Measurements from ENCODE around the gene CIAO2B. TPM values are rescaled to one million over a fixed set of nuclear protein-coding genes. Genes with fewer than 3 reads are reported as not detected.

CIAO2B gene
- total RNA-seq, 1 experiment from 2014 or later = 59.7 TPM

DNA sequence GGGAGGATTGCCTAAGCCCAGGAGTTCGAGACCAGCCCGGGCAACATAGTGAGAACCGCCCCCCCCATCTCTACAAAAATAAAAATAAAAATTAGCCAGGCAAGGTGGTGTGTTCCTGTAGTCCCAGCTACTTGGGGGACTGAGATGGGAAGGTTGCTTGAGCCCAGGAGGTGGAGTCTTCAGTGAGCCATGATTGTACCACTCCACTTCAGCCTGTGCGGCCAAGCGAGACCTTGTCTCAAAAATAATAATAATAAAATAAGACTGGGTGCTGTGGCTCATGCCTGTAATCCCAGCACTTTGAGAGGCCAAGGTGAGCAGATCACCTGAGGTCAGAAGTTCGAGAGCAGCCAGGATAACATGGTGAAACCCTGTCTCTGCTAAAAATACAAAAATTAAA is 42.4 kb downstream of the CIAO2B start:
- TF ChIP-seq NFE2L1 (CRISPR knock-in tag; IDR thresholded peaks at IDR 0.05) (no peak), ZNF138 (CRISPR knock-in tag; conservative IDR thresholded peaks at IDR 0.05) (no peak), GRHL2 (CRISPR knock-in tag; IDR thresholded peaks at IDR 0.05; ENCODE audit: insufficient replicate concordance, severe bottlenecking) (no peak), GABPB1 (CRISPR knock-in tag; IDR thresholded peaks at IDR 0.05) (no peak)
- H3K9me3 Mint-ChIP-seq = no peaks in the 10 kb centered on the region
- no peak for ATAC-seq
- POLR2A ChIA-PET = no interaction called here
- H3K4me1 Mint-ChIP-seq = peaks cover 7% of the 10 kb centered on the region
- CTCF ChIA-PET = interaction anchor here (1.0 to 11.5 kb wide), 7 partner anchors 12 to 69 kb away, joined by 4 to 175 read pairs (median 6); partner anchors contain the start of genes CES3, NAE1 and RRAD
- no peak overlapping the region for H3K4me3 Mint-ChIP-seq
- H3K27me3 Mint-ChIP-seq (ENCODE audit: low read depth) = no peaks in the 10 kb centered on the region
- H3K27ac Mint-ChIP-seq = no peak overlapping the region
- peaks cover 2% of the 10 kb centered on the region; the same call in 1 of the 2 replicates for H3K36me3 Mint-ChIP-seq
- DNase-seq (ENCODE audit: low spot score) = no peak

- POLR2A ChIA-PET = no interaction called here
- CTCF ChIA-PET = interaction anchor here (1.0 to 11.5 kb wide), 5 partner anchors 18 to 61 kb away, joined by 3 to 175 read pairs (median 10); partner anchors contain the start of genes NAE1 and RRAD
- H3K27me3 Mint-ChIP-seq (ENCODE audit: low read depth) = no peaks in the 10 kb centered on the region
- no peak overlapping the region for H3K4me3 Mint-ChIP-seq
- H3K4me1 Mint-ChIP-seq = peaks cover 10% of the 10 kb centered on the region
- DNase-seq (ENCODE audit: low spot score) (no peak), ATAC-seq (no peak)
- H3K9me3 Mint-ChIP-seq = no peaks in the 10 kb centered on the region
- peaks cover 2% of the 10 kb centered on the region; the same call in 1 of the 2 replicates for H3K36me3 Mint-ChIP-seq
- no peak for TF ChIP-seq CBFB (CRISPR knock-in tag; IDR thresholded peaks at IDR 0.05; ENCODE audit: low read depth)
- no peak for TF ChIP-seq ELF4 (CRISPR knock-in tag; IDR thresholded peaks at IDR 0.05; ENCODE audit: low read depth)
- no peak for TF ChIP-seq GABPB1 (CRISPR knock-in tag; IDR thresholded peaks at IDR 0.05)
- TF ChIP-seq, protein P1, sequence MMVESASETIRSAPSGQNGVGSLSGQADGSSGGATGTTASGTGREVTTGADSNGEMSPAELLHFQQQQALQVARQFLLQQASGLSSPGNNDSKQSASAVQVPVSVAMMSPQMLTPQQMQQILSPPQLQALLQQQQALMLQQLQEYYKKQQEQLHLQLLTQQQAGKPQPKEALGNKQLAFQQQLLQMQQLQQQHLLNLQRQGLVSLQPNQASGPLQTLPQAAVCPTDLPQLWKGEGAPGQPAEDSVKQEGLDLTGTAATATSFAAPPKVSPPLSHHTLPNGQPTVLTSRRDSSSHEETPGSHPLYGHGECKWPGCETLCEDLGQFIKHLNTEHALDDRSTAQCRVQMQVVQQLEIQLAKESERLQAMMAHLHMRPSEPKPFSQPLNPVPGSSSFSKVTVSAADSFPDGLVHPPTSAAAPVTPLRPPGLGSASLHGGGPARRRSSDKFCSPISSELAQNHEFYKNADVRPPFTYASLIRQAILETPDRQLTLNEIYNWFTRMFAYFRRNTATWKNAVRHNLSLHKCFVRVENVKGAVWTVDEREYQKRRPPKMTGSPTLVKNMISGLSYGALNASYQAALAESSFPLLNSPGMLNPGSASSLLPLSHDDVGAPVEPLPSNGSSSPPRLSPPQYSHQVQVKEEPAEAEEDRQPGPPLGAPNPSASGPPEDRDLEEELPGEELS (CRISPR knock-in tag; IDR thresholded peaks at IDR 0.05) = no peak
- no peak for TF ChIP-seq MXD4 (CRISPR knock-in tag; IDR thresholded peaks at IDR 0.05; ENCODE audit: borderline replicate concordance)
- no peak for TF ChIP-seq TEAD1 (CRISPR knock-in tag; IDR thresholded peaks at IDR 0.05)
- no peak for TF ChIP-seq SOX15 (CRISPR knock-in tag; IDR thresholded peaks at IDR 0.05)
- no peak for TF ChIP-seq ZSCAN18 (CRISPR knock-in tag; IDR thresholded peaks at IDR 0.05)
- TF ChIP-seq, protein P2, sequence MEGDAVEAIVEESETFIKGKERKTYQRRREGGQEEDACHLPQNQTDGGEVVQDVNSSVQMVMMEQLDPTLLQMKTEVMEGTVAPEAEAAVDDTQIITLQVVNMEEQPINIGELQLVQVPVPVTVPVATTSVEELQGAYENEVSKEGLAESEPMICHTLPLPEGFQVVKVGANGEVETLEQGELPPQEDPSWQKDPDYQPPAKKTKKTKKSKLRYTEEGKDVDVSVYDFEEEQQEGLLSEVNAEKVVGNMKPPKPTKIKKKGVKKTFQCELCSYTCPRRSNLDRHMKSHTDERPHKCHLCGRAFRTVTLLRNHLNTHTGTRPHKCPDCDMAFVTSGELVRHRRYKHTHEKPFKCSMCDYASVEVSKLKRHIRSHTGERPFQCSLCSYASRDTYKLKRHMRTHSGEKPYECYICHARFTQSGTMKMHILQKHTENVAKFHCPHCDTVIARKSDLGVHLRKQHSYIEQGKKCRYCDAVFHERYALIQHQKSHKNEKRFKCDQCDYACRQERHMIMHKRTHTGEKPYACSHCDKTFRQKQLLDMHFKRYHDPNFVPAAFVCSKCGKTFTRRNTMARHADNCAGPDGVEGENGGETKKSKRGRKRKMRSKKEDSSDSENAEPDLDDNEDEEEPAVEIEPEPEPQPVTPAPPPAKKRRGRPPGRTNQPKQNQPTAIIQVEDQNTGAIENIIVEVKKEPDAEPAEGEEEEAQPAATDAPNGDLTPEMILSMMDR (IDR thresholded peaks at IDR 0.05) = no peak
- TF ChIP-seq NFYB (CRISPR knock-in tag; conservative IDR thresholded peaks at IDR 0.05; ENCODE audit: low read depth) = no peak
- TF ChIP-seq E2F1 (CRISPR knock-in tag; IDR thresholded peaks at IDR 0.05) = no peak
- TF ChIP-seq PRDM15 (CRISPR knock-in tag; IDR thresholded peaks at IDR 0.05) = no peak
- no peak for TF ChIP-seq ZMAT4 (CRISPR knock-in tag; IDR thresholded peaks at IDR 0.05)
- TF ChIP-seq ATF6 (CRISPR knock-in tag; IDR thresholded peaks at IDR 0.05) = no peak
- TF ChIP-seq GTF2I (CRISPR knock-in tag; conservative IDR thresholded peaks at IDR 0.05) = no peak
- no peak for TF ChIP-seq NFATC4 (CRISPR knock-in tag; IDR thresholded peaks at IDR 0.05)
- TF ChIP-seq ZNF317 (CRISPR knock-in tag; IDR thresholded peaks at IDR 0.05; ENCODE audit: borderline replicate concordance, low read depth) = no peak
- TF ChIP-seq SMAD3 (CRISPR knock-in tag; IDR thresholded peaks at IDR 0.05; ENCODE audit: borderline replicate concordance) = no peak
- no peak overlapping the region for H3K27ac Mint-ChIP-seq
Observed at GRCh38 chr16:66891360-66891759, 42.8 kb downstream of the CIAO2B start.
